HG03460 (cell line): Measurements from ENCODE around the gene KIZ.
"Not testable (repeated sequence)": the region's sequence is repeated elsewhere in the genome, so short reads cannot be mapped to it uniquely, and the experiment has no call there.

Source experiments
- ATAC-seq: cut with Tn5 transposase; IDR thresholded peaks from one replicate; pipeline ENCODE4 v1.9.1; 2021; ENCODE audit not compliant: unreplicated experiment

KIZ gene

GRCh38 chr20:21136015-21136732 lies 10.3 kb downstream of the KIZ start:
- no peak for ATAC-seq

GRCh38 chr20:21137078-21137477 lies 11.2 kb downstream of the KIZ start:
- ATAC-seq = no peak

- ATAC-seq = no peak
Observed at GRCh38 chr20:21139881-21140566, 14.1 kb downstream of the KIZ start.

- no peak for ATAC-seq
Observed at GRCh38 chr20:21141825-21142224, 15.9 kb downstream of the KIZ start.

- no peak for ATAC-seq
Observed at GRCh38 chr20:21143194-21143890, 17.5 kb downstream of the KIZ start.

- ATAC-seq = no peak
Observed at GRCh38 chr20:21145424-21145823, 19.5 kb downstream of the KIZ start.

- ATAC-seq = no peak
Observed at GRCh38 chr20:21146215-21146614, 20.3 kb downstream of the KIZ start.

- ATAC-seq = no peak
Observed at GRCh38 chr20:21147593-21147992, 21.7 kb downstream of the KIZ start.

- no peak for ATAC-seq
Observed at GRCh38 chr20:21149344-21149743, 23.5 kb downstream of the KIZ start.

GRCh38 chr20:21151791-21152190 lies 25.9 kb downstream of the KIZ start:
- ATAC-seq = no peak

- ATAC-seq = no peak
Observed at GRCh38 chr20:21154692-21155091, 28.8 kb downstream of the KIZ start.

GRCh38 chr20:21155268-21155667 lies 29.4 kb downstream of the KIZ start:
- no peak for ATAC-seq

- ATAC-seq = no peak
Observed at GRCh38 chr20:21156266-21156665, 30.4 kb downstream of the KIZ start.

- no peak for ATAC-seq
Observed at GRCh38 chr20:21157006-21157405, 31.1 kb downstream of the KIZ start.

GRCh38 chr20:21159658-21160380 lies 33.9 kb downstream of the KIZ start:
- peak; percentile 67 for ATAC-seq

- ATAC-seq = no peak
Observed at GRCh38 chr20:21161926-21162325, 36.0 kb downstream of the KIZ start.

- ATAC-seq = no peak
Observed at GRCh38 chr20:21162631-21163030, 36.7 kb downstream of the KIZ start.

GRCh38 chr20:21166801-21167200 lies 40.9 kb downstream of the KIZ start:
- no peak for ATAC-seq

- no peak for ATAC-seq
Observed at GRCh38 chr20:21167261-21167660, 41.4 kb downstream of the KIZ start.

- not testable (repeated sequence) for ATAC-seq
Observed at GRCh38 chr20:21168061-21168460, 42.2 kb downstream of the KIZ start.

- ATAC-seq = no peak
Observed at GRCh38 chr20:21172626-21173025, 46.7 kb downstream of the KIZ start.
